ENCODE results near the gene MYADM.
"Not testable (repeated sequence)": the region's sequence is repeated elsewhere in the genome, so short reads cannot be mapped to it uniquely, and the experiment has no call there.

Gene MYADM

GRCh38 chr19:53867225-53868090, at the start of gene MYADM:
MYADM (plus strand) TSS chr19:53867883; CDS start chr19:53873530, 5,647 bp downstream.
- DNase-seq = peak; percentile 99

GRCh38 chr19:53818756-53819155, 48.9 kb upstream of the MYADM start:
- DNase-seq = no peak

- no peak for DNase-seq
Observed at GRCh38 chr19:53819861-53820260, 47.8 kb upstream of the MYADM start.

GRCh38 chr19:53823380-53824120, 44.1 kb upstream of the MYADM start:
- no peak for DNase-seq

GRCh38 chr19:53824134-53824611, 43.5 kb upstream of the MYADM start, which contains the start of gene NLRP12:
NLRP12 (minus strand) TSS chr19:53824314; CDS start chr19:53824174, 140 bp downstream.
- DNase-seq = peak; percentile 96

- peak; percentile 23 for DNase-seq
Observed at GRCh38 chr19:53826876-53827275, 40.8 kb upstream of the MYADM start.

- no peak for DNase-seq
Observed at GRCh38 chr19:53828531-53828930, 39.2 kb upstream of the MYADM start.

GRCh38 chr19:53832861-53833260, 34.8 kb upstream of the MYADM start:
- not testable (repeated sequence) for DNase-seq

GRCh38 chr19:53838446-53838845, 29.2 kb upstream of the MYADM start:
- DNase-seq = not testable (repeated sequence)

- DNase-seq = not testable (repeated sequence)
Observed at GRCh38 chr19:53840241-53840640, 27.4 kb upstream of the MYADM start.

GRCh38 chr19:53840914-53841313, 26.8 kb upstream of the MYADM start:
- peak; percentile 74 for DNase-seq

- peak; percentile 85 for DNase-seq
Observed at GRCh38 chr19:53844849-53845246, 22.8 kb upstream of the MYADM start.

GRCh38 chr19:53847555-53847954, 20.1 kb upstream of the MYADM start:
- DNase-seq = no peak

GRCh38 chr19:53849237-53849676, 18.4 kb upstream of the MYADM start:
- DNase-seq = peak; percentile 78

GRCh38 chr19:53853707-53854106, 14.0 kb upstream of the MYADM start:
- DNase-seq = no peak

- no peak for DNase-seq
Observed at GRCh38 chr19:53864308-53864836, 3.3 kb upstream of the MYADM start.

- DNase-seq = no peak
Observed at GRCh38 chr19:53865523-53865917, 2.2 kb upstream of the MYADM start.

- peak; percentile 62 for DNase-seq
Observed at GRCh38 chr19:53865918-53866864, 1.5 kb upstream of the MYADM start.

GRCh38 chr19:53866865-53867224, 838 bp upstream of the MYADM start:
- no peak for DNase-seq

- DNase-seq = peak; percentile 52
Observed at GRCh38 chr19:53868091-53868891, 608 bp downstream of the MYADM start.
